Measurements from ENCODE around the gene ARHGAP12.

DNA sequence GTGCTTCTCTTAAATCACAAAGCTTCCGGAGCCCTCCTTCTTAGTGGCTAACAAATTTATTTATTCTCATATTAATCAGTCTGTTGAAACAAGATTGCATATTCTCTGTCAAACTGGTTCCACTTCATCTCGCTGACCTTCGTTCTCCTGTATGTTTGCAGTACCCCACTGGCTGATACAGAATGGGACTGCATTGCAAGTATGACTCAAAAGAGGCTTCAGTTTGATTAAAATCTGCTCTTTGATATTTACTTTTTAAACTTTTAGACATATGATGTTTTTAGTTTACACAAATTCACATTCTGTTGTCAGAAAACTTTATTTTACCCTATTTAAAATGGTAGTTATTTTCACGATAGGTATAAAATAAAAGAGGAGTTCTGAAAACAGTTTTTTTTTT, 14.3 kb upstream of the ARHGAP12 start:
- no peak for TF ChIP-seq EZH2 (IDR thresholded peaks at IDR 0.05; ENCODE audit: borderline replicate concordance, low read depth, low read length, severe bottlenecking)
- TF ChIP-seq, protein P1, sequence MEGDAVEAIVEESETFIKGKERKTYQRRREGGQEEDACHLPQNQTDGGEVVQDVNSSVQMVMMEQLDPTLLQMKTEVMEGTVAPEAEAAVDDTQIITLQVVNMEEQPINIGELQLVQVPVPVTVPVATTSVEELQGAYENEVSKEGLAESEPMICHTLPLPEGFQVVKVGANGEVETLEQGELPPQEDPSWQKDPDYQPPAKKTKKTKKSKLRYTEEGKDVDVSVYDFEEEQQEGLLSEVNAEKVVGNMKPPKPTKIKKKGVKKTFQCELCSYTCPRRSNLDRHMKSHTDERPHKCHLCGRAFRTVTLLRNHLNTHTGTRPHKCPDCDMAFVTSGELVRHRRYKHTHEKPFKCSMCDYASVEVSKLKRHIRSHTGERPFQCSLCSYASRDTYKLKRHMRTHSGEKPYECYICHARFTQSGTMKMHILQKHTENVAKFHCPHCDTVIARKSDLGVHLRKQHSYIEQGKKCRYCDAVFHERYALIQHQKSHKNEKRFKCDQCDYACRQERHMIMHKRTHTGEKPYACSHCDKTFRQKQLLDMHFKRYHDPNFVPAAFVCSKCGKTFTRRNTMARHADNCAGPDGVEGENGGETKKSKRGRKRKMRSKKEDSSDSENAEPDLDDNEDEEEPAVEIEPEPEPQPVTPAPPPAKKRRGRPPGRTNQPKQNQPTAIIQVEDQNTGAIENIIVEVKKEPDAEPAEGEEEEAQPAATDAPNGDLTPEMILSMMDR (IDR thresholded peaks at IDR 0.05; ENCODE audit: borderline replicate concordance, extremely low read depth, low read length, poor library complexity, severe bottlenecking): no peak

All from DND-41 (cell line).